HG03139 (cell line): Measurements from ENCODE around the gene TBKBP1.
"Not testable (repeated sequence)": the region's sequence is repeated elsewhere in the genome, so short reads cannot be mapped to it uniquely, and the experiment has no call there.

ENCODE experiments used
- ATAC-seq: cut with Tn5 transposase; IDR thresholded peaks from one replicate; pipeline ENCODE4 v1.9.1; 2021; ENCODE audit not compliant: unreplicated experiment

TBKBP1 gene

DNA sequence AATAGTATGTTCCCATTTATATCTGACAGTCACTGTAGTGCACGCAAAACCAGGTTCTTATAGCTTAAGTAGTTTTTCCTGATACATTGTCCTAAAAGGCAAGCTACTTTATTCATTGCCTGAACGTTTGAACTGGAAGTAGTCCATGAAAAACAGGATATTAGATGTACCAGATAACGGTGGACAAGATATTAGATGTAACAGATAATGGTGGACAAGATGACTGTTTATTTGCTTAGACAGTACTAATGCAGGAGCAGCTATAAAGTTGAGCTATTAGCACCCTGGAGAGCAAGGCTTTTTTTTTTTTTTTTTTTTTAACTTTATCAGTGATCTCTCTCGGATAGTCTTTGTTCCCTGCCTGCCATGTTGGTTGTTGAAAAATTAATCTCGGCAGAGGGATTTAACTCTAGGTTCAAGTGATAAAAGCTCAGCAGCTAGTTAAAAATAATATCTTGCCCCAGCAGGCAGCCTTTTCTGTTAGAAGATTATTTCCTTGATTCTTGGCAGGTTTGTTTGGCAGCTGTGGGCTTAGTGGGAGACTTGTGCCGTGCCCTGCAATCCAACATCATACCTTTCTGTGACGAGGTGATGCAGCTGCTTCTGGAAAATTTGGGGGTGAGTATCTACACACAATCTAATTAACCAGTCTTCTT, 17.3 kb upstream of the TBKBP1 start:
- ATAC-seq, result no peak

DNA sequence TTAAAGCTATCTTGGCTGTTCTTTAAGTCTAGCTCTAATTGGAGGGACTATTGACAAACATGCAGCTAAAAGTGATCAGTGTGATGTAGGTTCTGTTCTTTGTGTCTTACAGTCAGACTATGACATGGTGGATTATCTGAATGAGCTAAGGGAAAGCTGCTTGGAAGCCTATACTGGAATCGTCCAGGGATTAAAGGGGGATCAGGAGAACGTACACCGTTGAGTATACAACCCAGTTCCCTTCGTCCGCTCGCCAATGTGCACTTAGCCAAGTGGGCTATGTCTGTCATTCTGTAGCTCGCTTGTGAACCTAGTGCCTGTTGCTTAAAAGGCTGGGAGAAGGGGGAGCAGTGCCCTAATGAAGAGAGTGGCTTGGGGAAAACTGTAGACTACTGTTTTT, 15.8 kb upstream of the TBKBP1 start:
- ATAC-seq, result no peak

DNA sequence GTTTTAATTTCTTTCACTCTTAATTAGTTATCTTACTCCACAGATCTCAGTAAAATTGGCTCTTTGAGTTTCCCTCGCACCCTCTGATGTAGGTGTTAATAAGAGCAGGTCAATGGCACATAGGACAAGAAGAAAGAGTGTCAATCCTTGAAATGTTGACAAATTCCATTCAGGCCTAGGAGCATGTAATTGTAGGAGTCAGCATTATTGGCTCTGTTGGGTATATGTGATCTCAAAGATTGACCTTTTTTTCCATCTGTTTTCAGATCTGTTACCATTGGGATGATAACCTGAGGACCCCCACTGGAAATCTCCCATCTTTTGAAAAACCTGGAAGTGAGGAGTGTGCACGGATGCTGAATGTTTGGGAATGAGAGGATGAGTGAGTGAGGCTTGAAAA, 11.8 kb upstream of the TBKBP1 start:
- no peak for ATAC-seq

DNA sequence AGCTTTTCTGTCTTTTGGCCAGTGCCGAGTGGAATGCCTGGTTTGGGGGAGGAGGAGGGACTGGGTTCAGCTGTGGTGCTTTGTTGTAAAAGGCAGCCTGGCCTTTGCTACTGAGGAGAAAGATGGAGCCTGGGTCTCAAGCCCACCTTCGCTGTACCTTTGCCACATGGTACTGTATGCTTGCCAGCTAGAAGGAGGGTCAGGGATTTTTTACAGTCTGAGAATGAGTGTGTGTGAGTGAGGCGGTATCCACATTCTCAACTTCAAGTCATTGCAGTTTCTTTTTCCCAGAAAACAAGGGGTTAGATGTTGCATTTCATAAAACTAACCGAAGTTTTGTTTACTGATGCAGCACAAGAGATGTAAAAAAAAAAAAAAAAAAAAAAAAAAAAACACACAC, 11.2 kb upstream of the TBKBP1 start:
- ATAC-seq, result not testable (repeated sequence)

DNA sequence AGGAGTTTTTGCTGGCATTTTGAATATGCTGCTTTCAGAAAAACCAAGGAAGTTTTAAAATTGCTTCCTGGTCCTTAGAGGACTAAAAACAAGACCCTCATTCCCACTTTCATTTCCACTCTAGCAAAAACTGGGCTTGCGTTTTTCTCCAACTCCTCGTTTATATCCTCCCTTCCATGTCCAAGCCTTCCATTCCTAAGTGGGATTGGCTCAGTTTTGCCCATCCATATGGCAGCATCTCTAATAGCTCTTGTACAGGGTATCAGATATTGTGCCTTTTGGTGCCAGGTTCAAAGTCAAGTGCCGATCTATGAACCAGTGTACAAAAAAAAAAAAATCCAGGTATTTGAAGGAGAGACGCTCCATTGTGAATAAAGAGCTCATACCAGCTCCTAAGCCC, 9.9 kb upstream of the TBKBP1 start:
- ATAC-seq, result no peak

DNA sequence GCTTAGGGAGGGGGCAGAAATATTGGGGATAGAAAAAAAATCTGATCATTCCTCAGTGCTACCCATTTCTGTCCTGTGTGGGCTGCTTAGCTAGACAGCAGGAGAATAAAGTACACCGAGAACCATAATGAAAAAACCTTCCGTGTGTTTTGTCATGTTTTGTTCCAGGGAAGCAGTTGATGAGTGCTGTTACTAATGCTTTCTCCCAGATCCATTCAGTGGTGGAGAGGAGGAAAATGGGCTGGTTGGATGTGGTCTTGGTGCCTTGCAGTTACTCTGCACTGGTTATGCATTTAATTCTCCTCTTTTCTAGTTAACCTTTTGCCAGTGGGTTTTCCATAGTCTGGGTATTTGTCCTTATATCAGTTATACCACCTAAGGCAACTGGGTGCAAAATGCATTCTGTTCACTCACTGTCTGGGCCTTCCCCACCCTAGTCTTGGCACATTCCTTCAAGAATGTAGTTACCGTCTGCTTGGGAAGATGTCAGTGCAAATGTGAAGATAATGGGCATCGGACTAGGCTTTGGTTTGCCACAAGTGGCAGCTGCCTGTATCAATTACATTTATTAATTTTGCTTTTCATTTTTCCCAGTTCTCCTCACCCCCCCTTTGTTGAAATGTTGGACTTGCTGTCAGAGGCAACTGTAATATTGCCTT, 9.3 kb upstream of the TBKBP1 start:
- no peak for ATAC-seq

DNA sequence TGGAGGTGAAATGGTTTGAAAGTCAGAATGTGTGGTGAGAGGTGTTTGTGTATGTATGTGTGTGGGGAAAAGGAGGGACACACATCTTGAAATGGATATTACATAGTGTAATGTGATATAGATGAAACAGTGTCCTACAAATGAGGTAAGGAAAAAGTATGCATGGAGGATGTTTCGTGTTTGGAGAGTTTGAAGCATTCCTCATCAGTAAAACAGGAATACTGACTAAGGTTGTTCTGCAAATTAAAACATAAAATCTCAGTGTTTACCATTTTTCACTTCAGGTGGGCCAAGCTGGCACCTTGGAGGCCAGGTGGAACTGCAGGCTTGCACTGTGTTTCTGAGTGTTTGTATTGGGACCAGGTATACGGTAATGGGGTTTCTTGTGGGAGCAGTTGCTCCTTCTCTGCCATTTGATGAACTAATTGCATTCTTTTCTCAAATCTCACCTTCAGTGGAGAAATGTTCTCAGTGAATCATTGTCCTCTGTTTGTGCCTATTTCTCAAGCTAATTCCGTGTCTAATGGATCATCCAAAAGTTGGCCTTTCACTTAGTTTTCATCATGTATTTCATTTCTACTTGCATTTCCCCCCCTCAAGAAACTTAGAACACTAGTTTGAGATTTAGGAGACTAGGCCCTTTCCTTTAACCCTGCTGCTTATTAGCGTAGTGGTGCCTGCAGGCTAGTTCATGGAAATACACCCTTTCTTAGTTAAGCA, 8.2 kb upstream of the TBKBP1 start:
- no peak for ATAC-seq

DNA sequence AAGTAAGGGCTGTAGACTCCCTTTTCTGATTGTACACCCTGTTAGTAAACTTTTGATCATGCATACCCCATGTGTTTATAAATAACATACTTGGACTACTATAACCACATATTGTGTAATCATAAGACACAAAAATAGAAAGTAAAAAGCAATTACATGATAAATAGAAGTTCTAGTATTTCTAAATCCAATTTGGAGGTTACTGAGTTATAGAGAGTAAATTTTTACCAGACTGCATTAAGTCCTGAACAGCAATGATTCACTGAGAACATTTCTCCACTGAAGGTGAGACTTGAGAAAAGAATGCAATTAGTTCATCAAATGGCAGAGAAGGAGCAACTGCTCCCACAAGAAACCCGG, 7.7 kb upstream of the TBKBP1 start:
- no peak for ATAC-seq

DNA sequence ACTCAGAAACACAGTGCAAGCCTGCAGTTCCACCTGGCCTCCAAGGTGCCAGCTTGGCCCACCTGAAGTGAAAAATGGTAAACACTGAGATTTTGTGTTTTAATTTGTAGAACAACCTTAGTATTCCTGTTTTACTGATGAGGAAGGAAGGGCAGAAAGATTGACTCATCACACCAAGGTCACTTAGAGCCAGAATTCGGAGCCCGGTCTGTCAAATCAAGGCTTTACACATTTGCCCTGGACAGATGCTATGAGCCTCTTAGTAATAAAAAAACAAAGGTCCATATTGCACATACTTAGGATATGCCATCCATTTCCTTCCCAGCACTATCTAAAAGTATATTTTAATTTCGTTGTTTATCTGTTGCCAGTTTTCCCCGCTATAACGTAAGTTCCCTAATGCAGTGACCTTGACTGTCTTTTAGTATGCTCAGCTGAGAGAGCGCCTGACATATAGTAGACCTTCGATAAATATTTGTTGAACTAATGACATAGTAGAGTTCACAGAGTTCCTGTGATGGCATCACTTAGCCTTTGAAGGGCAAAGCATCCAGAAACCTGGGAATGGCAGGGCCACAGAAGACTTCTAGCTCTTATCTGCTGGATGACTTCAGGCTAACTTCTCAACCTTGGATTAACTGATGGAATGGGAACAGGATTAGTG, 7.2 kb upstream of the TBKBP1 start:
- ATAC-seq, result no peak

DNA sequence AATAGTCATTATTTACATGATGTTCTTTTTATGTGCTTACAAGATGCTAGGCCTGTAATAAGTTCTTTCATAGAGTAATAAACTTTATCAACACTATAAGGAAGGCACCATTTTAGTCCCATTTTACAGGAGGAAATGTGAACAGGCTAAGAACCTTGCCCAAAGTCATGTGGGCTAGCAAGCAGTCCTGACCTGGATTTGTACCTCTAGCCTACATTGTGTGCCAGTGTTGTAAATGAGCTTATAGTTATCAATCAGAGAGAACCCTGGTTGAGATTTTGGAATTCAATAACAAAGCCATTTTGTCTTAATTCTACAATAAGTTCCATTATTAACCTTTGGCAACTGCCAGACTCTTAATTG, 6.7 kb upstream of the TBKBP1 start:
- no peak for ATAC-seq

DNA sequence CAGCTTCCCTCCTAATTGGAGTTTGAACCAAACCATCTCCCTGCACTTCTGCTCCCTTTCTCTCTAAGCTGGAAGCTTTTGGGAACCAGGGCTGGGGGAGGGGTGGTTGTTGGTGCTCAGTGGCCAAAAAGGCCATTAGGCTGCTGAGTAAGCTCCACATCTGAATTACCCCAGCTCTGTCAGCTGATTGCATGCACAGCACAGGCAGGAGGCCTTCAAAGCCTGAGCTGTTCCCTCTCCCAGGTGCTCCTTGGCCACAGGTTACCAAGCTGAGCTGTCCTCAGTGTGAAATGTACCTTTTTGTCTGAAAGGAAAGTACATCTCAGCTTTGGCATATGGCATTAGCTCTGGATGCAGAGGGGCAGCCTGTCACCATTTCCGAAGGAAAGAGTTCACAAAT, 6.2 kb upstream of the TBKBP1 start:
- ATAC-seq, result no peak

DNA sequence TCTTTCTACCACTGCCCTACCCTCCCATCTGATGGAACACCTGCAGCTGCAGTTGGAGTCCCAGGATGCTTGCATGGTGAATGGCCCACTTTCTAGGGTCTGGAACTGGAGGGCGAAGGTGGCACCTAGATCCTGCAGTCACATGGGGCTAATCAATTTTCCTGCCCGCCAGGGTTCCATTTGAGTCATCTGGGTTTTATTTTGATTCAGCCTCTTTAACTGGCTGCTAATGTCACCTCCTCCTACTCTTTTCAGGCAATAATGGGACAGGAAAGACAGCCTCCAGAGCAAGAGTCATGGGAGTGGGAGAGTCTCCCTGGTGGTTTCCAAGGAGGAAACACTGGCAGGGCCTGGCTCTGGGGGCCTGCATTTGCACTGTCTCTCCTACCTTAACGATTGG, 3.8 kb upstream of the TBKBP1 start:
- ATAC-seq, result no peak

DNA sequence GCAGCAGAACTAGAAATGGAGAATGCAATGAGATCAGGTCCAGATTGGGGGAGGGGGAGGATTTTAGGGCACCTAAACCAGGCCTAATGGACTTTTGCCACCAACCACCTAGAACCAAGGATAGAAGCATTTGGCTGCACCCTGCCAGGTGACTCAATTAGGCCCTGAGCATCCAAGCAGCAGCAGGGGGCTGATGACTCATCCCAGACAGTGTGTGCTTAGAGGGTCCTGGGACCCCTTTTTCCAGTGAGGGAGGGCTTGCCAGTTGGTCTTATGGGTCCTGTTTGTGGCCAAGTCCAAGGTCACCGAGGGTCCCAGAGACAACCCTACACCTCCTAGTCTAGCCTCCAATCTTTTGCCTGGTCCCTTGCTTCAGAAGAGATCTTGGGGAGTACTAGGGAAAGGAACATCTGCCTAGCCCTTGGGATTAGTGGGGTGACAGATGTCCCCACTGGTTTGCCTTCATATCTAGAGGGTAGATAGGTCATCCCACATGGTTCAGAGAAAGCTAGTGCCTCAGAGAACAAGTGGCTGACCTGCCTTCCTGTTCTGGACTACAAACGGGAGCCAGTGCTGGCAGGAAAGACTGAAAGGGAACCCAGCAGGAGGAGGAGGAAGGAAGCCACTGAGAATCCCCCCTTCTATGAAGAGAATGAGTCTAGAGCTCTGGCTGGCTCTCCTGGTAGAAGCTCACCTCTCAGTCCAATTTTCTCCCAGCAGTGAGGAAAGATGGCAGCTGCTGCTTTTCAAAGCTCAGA, 1.6 kb upstream of the TBKBP1 start:
- ATAC-seq, result no peak

DNA sequence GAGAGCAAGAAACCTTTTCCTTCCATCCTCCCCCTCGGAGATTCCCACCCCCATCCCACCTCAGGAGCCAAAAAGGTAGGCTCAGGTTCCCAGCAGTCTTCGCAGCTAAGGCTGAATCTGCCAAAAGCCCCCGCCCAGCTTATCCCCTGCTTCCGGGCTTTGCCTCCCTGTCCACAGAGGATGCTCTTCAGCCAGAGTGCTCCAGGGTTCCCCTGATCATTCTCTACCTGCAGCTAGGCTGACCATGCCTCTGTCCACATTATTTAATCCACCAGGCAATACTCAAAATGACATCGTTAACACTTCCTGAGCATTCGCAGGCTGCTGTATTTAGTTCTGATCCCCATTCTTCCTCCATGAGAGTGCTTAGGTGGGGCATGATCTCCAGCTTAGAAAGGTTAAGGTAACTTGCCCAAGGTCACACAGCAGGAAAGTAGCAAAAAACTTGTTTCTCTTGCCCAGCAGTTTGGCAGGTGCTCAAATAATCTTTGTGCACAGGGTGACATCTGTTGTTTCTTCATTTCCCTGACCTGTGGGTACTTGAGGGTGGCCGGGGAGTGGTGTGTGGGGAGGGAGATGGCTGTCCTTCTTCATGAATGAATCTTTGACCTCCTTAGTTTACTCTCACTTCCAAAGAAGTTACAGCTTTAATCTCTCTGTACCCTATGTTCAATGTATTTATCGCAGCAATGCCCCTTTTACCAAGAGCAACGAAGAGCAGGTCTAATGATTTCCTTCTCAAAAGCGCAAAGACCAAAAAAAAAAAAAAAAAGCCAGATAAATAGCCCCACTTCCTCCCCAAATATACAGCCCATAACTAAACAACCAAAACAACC, 848 bp upstream of the TBKBP1 start:
- no peak for ATAC-seq

DNA sequence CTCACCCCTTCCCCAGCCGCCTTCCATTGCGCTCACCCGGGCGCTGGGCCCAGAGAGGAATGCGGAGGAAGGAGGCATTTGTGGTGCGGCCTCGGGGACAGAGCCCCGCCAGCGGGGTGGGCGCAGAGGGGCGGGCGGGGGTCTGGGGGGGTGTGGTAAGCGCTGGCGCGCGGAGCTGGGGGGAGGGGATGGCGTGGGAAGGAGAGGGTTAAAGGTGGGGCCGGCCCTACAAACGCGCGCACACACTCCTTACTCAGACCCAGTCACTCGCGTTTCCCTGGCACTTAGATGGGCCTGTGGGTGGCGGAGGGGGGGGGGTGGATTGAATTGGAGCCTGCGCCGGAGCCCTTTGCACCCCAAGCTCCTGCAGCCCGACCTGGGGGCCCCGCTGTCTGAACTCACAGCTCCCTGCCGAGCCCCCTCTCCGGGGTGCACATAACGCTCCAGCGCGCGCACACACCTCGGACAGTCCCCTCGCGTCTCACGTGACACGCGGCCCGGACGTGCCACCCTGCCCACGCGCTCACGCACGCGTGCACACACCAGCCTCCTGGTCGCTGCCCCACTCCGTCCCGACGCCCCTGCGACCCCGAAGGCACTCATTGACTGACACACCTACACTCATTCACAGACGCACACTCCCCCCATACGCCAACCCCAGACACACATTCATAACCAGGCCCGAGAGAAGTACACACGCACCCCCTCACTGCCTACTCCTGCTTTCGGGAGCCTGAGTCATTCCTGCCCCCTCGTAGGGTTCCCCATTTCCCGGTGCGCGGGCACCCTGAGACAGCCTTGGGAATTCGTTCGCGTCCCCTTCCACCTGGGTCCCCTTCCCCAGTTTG, 844 bp downstream of the TBKBP1 start:
- no peak for ATAC-seq

DNA sequence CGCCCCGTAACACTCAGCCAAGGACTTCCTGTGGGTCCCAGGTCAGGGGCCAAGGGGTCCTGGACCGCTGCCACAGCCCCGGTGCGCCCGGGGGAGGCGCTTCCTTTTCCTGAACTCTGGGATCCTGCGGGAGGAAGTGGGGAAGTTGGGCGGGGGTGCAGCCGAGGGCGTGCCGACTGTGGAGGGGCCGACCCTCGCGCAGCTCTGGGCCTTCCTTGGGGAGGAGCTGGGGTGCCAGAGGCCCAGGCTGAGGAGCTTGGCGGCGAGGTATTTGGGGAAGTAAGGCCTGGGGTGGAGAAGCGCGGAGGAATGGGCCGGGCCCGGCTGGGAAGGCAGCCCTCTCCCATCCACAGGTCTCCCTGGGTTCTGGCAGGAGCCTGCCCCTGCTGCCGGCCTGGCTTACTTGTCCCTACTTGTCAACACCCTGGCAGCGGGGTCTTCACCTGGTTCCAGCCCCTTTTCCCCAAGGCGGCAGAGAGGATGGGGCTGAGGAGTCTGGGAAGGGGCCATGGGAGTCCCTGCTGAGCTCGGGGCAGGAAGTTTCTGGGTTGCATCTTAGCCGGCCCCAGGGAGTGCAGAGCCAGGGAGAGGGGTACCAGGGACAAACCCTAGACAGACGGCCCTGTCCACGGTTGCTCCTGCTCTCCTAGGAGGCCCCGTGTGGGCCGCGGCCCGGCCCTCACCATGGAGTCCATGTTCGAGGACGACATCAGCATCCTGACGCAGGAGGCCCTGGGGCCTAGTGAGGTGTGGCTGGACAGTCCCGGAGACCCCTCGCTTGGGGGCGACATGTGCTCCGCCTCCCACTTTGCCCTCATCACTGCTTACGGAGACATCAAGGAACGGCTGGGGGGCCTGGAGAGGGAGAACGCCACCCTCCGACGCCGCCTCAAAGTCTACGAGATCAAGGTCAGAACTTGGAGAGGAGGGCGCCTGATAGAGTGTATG, 1.7 kb downstream of the TBKBP1 start:
- ATAC-seq, result no peak

DNA sequence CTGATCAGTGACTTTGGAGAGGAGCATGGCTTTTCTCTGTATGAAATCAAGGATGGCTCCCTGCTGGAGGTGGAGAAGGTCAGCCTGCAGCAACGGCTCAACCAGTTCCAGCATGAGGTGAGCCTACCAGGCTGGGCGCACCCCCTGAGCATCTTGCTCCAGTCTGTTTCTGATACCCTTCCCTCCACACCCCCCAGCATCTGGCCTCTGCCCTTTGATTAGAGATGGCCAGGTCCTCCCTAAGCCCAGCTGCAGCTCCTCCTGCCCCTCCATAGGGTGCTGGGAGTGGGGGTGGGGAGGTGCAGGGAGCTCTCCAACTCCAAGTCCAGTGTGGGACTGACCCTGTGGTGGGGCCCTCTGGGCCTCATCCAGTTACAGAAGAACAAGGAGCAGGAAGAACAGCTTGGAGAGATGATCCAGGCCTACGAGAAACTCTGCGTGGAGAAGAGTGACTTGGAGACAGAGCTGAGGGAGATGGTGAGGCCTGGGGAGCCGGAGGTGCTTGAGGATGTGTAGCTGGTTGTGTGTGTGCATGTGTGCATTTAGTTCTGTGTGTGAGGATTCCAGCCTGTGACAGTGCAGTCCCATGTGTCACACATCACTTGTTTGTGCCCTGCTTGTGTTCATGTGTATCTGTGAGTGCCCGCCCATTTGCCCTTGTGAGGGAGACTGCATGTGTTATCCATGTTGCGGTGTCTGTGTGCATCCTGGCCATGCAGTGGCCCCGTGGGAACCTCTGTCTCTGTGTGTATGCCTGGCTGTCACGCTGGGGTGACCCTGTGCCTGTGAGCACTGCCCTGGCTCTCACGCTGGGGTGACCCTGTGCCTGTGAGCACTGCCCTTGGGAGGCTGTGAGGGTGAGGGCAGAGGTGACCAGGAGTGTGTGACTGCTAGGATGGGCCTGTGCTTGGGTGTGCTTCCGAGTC, 3.0 kb downstream of the TBKBP1 start:
- ATAC-seq, result no peak
